Measurements from ENCODE around the gene KIF16B. TPM values are rescaled to one million over a fixed set of nuclear protein-coding genes. Genes with fewer than 3 reads are reported as not detected.

The KIF16B gene
- total and polyA plus RNA-seq, 4 donors: 5.1 to 19.7 (median 8.4) TPM

GRCh38 chr20:16387666-16388065 lies 185.6 kb downstream of the KIF16B start (continued):
- no peak for TF ChIP-seq CTCF (IDR thresholded peaks at IDR 0.05; ENCODE audit: low read depth, low read length, missing input control)
- no peak for TF ChIP-seq YY1 (IDR thresholded peaks at IDR 0.05)
- TF ChIP-seq TAF1 (conservative IDR thresholded peaks at IDR 0.05): no peak
- TF ChIP-seq JUND (IDR thresholded peaks at IDR 0.05): no peak

- H3K36me3 ChIP-seq (ENCODE audit: control insufficient read depth in 4 of 4, insufficient read depth in 3 of 4, low read depth in 1 of 4, low read length in 3 of 4): peaks cover 0 to 3% (median 0%) of the 10 kb centered on the region in 4 donors
- 85% methylated on average over 5 of the region's 5 CpGs for WGBS
- H3K9me3 ChIP-seq (ENCODE audit: control insufficient read depth in 4 of 4, low read length in 3 of 4): no peaks in the 10 kb centered on the region
- no peak for DNase-seq (ENCODE audit: low spot score)
- H3K4me3 ChIP-seq (ENCODE audit: low read depth in 1 of 3, low read length in 3 of 3): no peak overlapping the region
- no peak overlapping the region for H3K9ac ChIP-seq (ENCODE audit: low read depth in 1 of 2, low read length in 2 of 2)
- H3K4me1 ChIP-seq (ENCODE audit: control insufficient read depth in 4 of 4, insufficient read depth in 4 of 4, low read length in 3 of 4): no peaks in the 10 kb centered on the region
- H3K27ac ChIP-seq (ENCODE audit: low read depth in 1 of 2, low read length in 2 of 2): no peak overlapping the region
- H3K27me3 ChIP-seq (ENCODE audit: control insufficient read depth in 4 of 4, insufficient read depth in 4 of 4, low read length in 3 of 4): no peaks in the 10 kb centered on the region
- TF ChIP-seq FOXA2 (IDR thresholded peaks at IDR 0.05) (no peak), TAF1 (conservative IDR thresholded peaks at IDR 0.05) (no peak), NR2F2 (IDR thresholded peaks at IDR 0.05) (no peak), ZBTB33 (IDR thresholded peaks at IDR 0.05) (no peak), RXRA (IDR thresholded peaks at IDR 0.05) (no peak), FOXA1 (IDR thresholded peaks at IDR 0.05) (no peak), MAX (IDR thresholded peaks at IDR 0.05) (no peak), REST (IDR thresholded peaks at IDR 0.05) (no peak), RAD21 (IDR thresholded peaks at IDR 0.05) (no peak)
Observed at GRCh38 chr20:16385891-16386290, 187.4 kb downstream of the KIF16B start.

GRCh38 chr20:16385462-16385861 lies 187.8 kb downstream of the KIF16B start:
- no peak for TF ChIP-seq FOXA1 (IDR thresholded peaks at IDR 0.05)
- TF ChIP-seq ATF3 (IDR thresholded peaks at IDR 0.05): no peak
- TF ChIP-seq NR2F2 (IDR thresholded peaks at IDR 0.05): no peak
- TF ChIP-seq ZBTB33 (IDR thresholded peaks at IDR 0.05): no peak
- TF ChIP-seq MAX (IDR thresholded peaks at IDR 0.05): no peak
- TF ChIP-seq SP1 (IDR thresholded peaks at IDR 0.05): no peak
- Histone ChIP-seq H3K27me3 (ENCODE audit: control insufficient read depth in 4 of 4, insufficient read depth in 4 of 4, low read length in 3 of 4) (no peaks in the 10 kb centered on the region), H3K9ac (ENCODE audit: low read depth in 1 of 2, low read length in 2 of 2) (no peak overlapping the region), H3K4me1 (ENCODE audit: control insufficient read depth in 4 of 4, insufficient read depth in 4 of 4, low read length in 3 of 4) (no peaks in the 10 kb centered on the region), H3K36me3 (ENCODE audit: control insufficient read depth in 4 of 4, insufficient read depth in 3 of 4, low read depth in 1 of 4, low read length in 3 of 4) (peaks cover 0 to 3% (median 0%) of the 10 kb centered on the region in 4 donors), H3K27ac (ENCODE audit: low read depth in 1 of 2, low read length in 2 of 2) (no peak overlapping the region), H3K4me3 (ENCODE audit: low read depth in 1 of 3, low read length in 3 of 3) (no peak overlapping the region), H3K9me3 (ENCODE audit: control insufficient read depth in 4 of 4, low read length in 3 of 4) (no peaks in the 10 kb centered on the region)
- no peak for DNase-seq (ENCODE audit: low spot score)
- WGBS: 95% methylated on average over 4 of the region's 4 CpGs

Data from liver (tissue), 9 donors.